ENCODE measurements around the gene OLIG1.
A peak's percentile ranks its signal among the peaks of the same experiment; 100 is the strongest.

OLIG1 gene

DNA sequence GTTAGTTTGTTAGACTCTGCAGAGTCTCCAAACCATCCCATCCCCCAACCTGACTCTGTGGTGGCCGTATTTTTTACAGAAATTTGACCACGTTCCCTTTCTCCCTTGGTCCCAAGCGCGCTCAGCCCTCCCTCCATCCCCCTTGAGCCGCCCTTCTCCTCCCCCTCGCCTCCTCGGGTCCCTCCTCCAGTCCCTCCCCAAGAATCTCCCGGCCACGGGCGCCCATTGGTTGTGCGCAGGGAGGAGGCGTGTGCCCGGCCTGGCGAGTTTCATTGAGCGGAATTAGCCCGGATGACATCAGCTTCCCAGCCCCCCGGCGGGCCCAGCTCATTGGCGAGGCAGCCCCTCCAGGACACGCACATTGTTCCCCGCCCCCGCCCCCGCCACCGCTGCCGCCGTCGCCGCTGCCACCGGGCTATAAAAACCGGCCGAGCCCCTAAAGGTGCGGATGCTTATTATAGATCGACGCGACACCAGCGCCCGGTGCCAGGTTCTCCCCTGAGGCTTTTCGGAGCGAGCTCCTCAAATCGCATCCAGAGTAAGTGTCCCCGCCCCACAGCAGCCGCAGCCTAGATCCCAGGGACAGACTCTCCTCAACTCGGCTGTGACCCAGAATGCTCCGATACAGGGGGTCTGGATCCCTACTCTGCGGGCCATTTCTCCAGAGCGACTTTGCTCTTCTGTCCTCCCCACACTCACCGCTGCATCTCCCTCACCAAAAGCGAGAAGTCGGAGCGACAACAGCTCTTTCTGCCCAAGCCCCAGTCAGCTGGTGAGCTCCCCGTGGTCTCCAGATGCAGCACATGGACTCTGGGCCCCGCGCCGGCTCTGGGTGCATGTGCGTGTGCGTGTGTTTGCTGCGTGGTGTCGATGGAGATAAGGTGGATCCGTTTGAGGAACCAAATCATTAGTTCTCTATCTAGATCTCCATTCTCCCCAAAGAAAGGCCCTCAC, 44.2 kb upstream of the OLIG1 start, which contains the start of gene OLIG2:
OLIG2 (plus strand) TSS at position 447 of the 954 bp plus-strand sequence. CDS start 928 bp downstream, outside the sequence.
- peak; percentile 79 to 92 for DNase-seq (ENCODE audit: low read depth in 1 of 2, low spot score in 1 of 2)
- peak; percentile 49 for TF ChIP-seq POLR2AphosphoS5 (IDR thresholded peaks at IDR 0.05; ENCODE audit: low read depth)
- TF ChIP-seq GABPA (IDR thresholded peaks at IDR 0.05; ENCODE audit: low read depth), result no peak

DNA sequence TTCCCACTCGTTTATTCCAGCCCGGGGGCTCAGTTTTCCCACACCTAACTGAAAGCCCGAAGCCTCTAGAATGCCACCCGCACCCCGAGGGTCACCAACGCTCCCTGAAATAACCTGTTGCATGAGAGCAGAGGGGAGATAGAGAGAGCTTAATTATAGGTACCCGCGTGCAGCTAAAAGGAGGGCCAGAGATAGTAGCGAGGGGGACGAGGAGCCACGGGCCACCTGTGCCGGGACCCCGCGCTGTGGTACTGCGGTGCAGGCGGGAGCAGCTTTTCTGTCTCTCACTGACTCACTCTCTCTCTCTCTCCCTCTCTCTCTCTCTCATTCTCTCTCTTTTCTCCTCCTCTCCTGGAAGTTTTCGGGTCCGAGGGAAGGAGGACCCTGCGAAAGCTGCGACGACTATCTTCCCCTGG, 43.5 kb upstream of the OLIG1 start:
- Histone ChIP-seq H3K27me3 (ENCODE audit: insufficient read depth, poor library complexity, severe bottlenecking) (no peaks in the 10 kb centered on the region), H3K4me3 (replicated peaks; ENCODE audit: insufficient read depth, low read length) (peak overlapping the region; percentile 55), H3K27ac (replicated peaks) (peak overlapping the region; percentile 69)
- no peak for DNase-seq (ENCODE audit: low read depth in 1 of 2, low spot score in 1 of 2)
- TF ChIP-seq SPI1 (IDR thresholded peaks at IDR 0.05; ENCODE audit: borderline replicate concordance, low read depth) (no peak), CTCF (IDR thresholded peaks at IDR 0.05; ENCODE audit: insufficient read depth, low read length) (no peak), GABPA (IDR thresholded peaks at IDR 0.05; ENCODE audit: low read depth) (no peak), REST (IDR thresholded peaks at IDR 0.05; ENCODE audit: insufficient replicate concordance, low read depth) (no peak), POLR2AphosphoS5 (IDR thresholded peaks at IDR 0.05; ENCODE audit: low read depth) (no peak)

More for the DNA sequence above, 44.2 kb upstream of the OLIG1 start, which contains the start of gene OLIG2:
- Histone ChIP-seq H3K4me3 (replicated peaks; ENCODE audit: insufficient read depth, low read length) (peak within 1 kb of the TSS; percentile 55), H3K27ac (replicated peaks) (peak within 1 kb of the TSS; percentile 69), H3K27me3 (ENCODE audit: insufficient read depth, poor library complexity, severe bottlenecking) (no peaks in the 10 kb centered on the region)

- DNase-seq (ENCODE audit: low read depth in 1 of 2, low spot score in 1 of 2), result no peak
- Histone ChIP-seq H3K27ac (replicated peaks) (no peak overlapping the region; the same call in 1 of the 2 replicates), H3K27me3 (ENCODE audit: insufficient read depth, poor library complexity, severe bottlenecking) (no peaks in the 10 kb centered on the region), H3K4me3 (replicated peaks; ENCODE audit: insufficient read depth, low read length) (peak overlapping the region; percentile 55)
- TF ChIP-seq POLR2AphosphoS5 (IDR thresholded peaks at IDR 0.05; ENCODE audit: low read depth) (no peak), SPI1 (IDR thresholded peaks at IDR 0.05; ENCODE audit: borderline replicate concordance, low read depth) (no peak), REST (IDR thresholded peaks at IDR 0.05; ENCODE audit: insufficient replicate concordance, low read depth) (no peak), GABPA (IDR thresholded peaks at IDR 0.05; ENCODE audit: low read depth) (no peak), CTCF (IDR thresholded peaks at IDR 0.05; ENCODE audit: insufficient read depth, low read length) (no peak)
Observed at GRCh38 chr21:33026878-33027400, 43.0 kb upstream of the OLIG1 start.
